ENCODE measurements around the gene TMEM59. TPM values are rescaled to one million over a fixed set of nuclear protein-coding genes. Genes with fewer than 3 reads are reported as not detected.

Gene TMEM59
- total RNA-seq, 4 donors from 2014 or later: 157 to 323 (median 234) TPM

- H3K4me3 ChIP-seq: no peak overlapping the region
- peak in 1 of 2 donors; percentile 75 for DNase-seq (ENCODE audit: low spot score in 2 of 2)
- H3K4me1 ChIP-seq: peaks cover 17% of the 10 kb centered on the region
- no peaks in the 10 kb centered on the region for H3K36me3 ChIP-seq
- 49% methylated on average over 17 of the region's 17 CpGs for WGBS
- H3K27me3 ChIP-seq: peaks cover 5% of the 10 kb centered on the region
- H3K27ac ChIP-seq: no peak overlapping the region
- no peaks in the 10 kb centered on the region for H3K9me3 ChIP-seq
- TF ChIP-seq POLR2A (IDR thresholded peaks at IDR 0.05): no peak
- TF ChIP-seq POLR2AphosphoS5 (IDR thresholded peaks at IDR 0.05): no peak
- no peak for TF ChIP-seq EP300 (IDR thresholded peaks at IDR 0.05)
- TF ChIP-seq CTCF (IDR thresholded peaks at IDR 0.05): no peak
These were observed 38.9 kb downstream of the TMEM59 start for GRCh38 chr1:54014009-54014629.

GRCh38 chr1:54013393-54014008, 39.5 kb downstream of the TMEM59 start:
- 81% methylated on average over 8 of the region's 8 CpGs for WGBS
- peak in 1 of 2 donors; percentile 60 for DNase-seq (ENCODE audit: low spot score in 2 of 2)
- Histone ChIP-seq H3K36me3 (no peaks in the 10 kb centered on the region), H3K27ac (no peak overlapping the region), H3K27me3 (peaks cover 11% of the 10 kb centered on the region), H3K4me1 (peaks cover 17% of the 10 kb centered on the region), H3K4me3 (no peak overlapping the region), H3K9me3 (no peaks in the 10 kb centered on the region)
- no peak for TF ChIP-seq POLR2A (IDR thresholded peaks at IDR 0.05)
- TF ChIP-seq EP300 (IDR thresholded peaks at IDR 0.05): no peak
- TF ChIP-seq POLR2AphosphoS5 (IDR thresholded peaks at IDR 0.05): no peak
- TF ChIP-seq CTCF (IDR thresholded peaks at IDR 0.05): no peak

GRCh38 chr1:54012863-54013262, 40.1 kb downstream of the TMEM59 start:
- Histone ChIP-seq H3K4me1 (peaks cover 15% of the 10 kb centered on the region), H3K9me3 (no peaks in the 10 kb centered on the region), H3K4me3 (no peak overlapping the region), H3K36me3 (no peaks in the 10 kb centered on the region), H3K27me3 (peaks cover 15% of the 10 kb centered on the region), H3K27ac (no peak overlapping the region)
- TF ChIP-seq CTCF (IDR thresholded peaks at IDR 0.05): no peak
- TF ChIP-seq POLR2A (IDR thresholded peaks at IDR 0.05): no peak
- TF ChIP-seq EP300 (IDR thresholded peaks at IDR 0.05): no peak
- no peak for TF ChIP-seq POLR2AphosphoS5 (IDR thresholded peaks at IDR 0.05)
- DNase-seq (ENCODE audit: low spot score in 2 of 2): peak in 1 of 2 donors; percentile 53
- WGBS: 85% methylated on average over 6 of the region's 8 CpGs

- peaks cover 13% of the 10 kb centered on the region for H3K4me1 ChIP-seq
- peaks cover 16% of the 10 kb centered on the region for H3K27me3 ChIP-seq
- no peak for TF ChIP-seq EP300 (IDR thresholded peaks at IDR 0.05)
- TF ChIP-seq CTCF (IDR thresholded peaks at IDR 0.05): no peak
- TF ChIP-seq POLR2A (IDR thresholded peaks at IDR 0.05): no peak
- no peak for TF ChIP-seq POLR2AphosphoS5 (IDR thresholded peaks at IDR 0.05)
- 77% methylated on average over 5 of the region's 9 CpGs for WGBS
- no peaks in the 10 kb centered on the region for H3K36me3 ChIP-seq
- DNase-seq (ENCODE audit: low spot score in 2 of 2): peak in 1 of 2 donors; percentile 40
- no peak overlapping the region for H3K4me3 ChIP-seq
- H3K9me3 ChIP-seq: no peaks in the 10 kb centered on the region
- no peak overlapping the region for H3K27ac ChIP-seq
These were observed 41.0 kb downstream of the TMEM59 start for GRCh38 chr1:54012008-54012325.

GRCh38 chr1:54011316-54012007, 41.5 kb downstream of the TMEM59 start:
- H3K27me3 ChIP-seq: peaks cover 16% of the 10 kb centered on the region
- no peaks in the 10 kb centered on the region for H3K9me3 ChIP-seq
- TF ChIP-seq POLR2AphosphoS5 (IDR thresholded peaks at IDR 0.05): no peak
- TF ChIP-seq POLR2A (IDR thresholded peaks at IDR 0.05): no peak
- no peak for TF ChIP-seq CTCF (IDR thresholded peaks at IDR 0.05)
- TF ChIP-seq EP300 (IDR thresholded peaks at IDR 0.05): no peak
- WGBS: 84% methylated on average over 9 of the region's 9 CpGs
- no peak overlapping the region for H3K27ac ChIP-seq
- no peaks in the 10 kb centered on the region for H3K36me3 ChIP-seq
- H3K4me1 ChIP-seq: peaks cover 13% of the 10 kb centered on the region
- no peak overlapping the region for H3K4me3 ChIP-seq
- no peak for DNase-seq (ENCODE audit: low spot score in 2 of 2)

Data from suprapubic skin (tissue), 4 donors.